Lower leg skin (tissue), 4 donors: ENCODE data around the gene STXBP6. TPM values are rescaled to one million over a fixed set of nuclear protein-coding genes. Genes with fewer than 3 reads are reported as not detected.

Experiments used
- DNase-seq, 2 donors: peaks; one replicate each; pipeline ENCODE4 v3.0.0-alpha.2; 2019; ENCODE audit warnings: low spot score in 2 of 2
- H3K4me3 ChIP-seq: fragments of 200-600 bp; sonication (generic); 2 replicates; pipeline ENCODE4 v1.5.1; 2017; ENCODE audit warnings: mild to moderate bottlenecking, low read depth; ENCODE audit not compliant: poor library complexity, severe bottlenecking
- POLR2A ChIP-seq, 2 donors: fragments of 450-650 bp; IDR thresholded peaks; one replicate each; pipeline ENCODE4 v1.6.1; 2016 to 2017; ENCODE audit warnings: antibody characterized with exemption in 2 of 2, mild to moderate bottlenecking in 1 of 2, moderate library complexity in 1 of 2
- WGBS, 2 donors: methylation state at CpG; one replicate each; pipeline ENCODE4 v1.1.5; 2018; 5-methylcytosine and 5-hydroxymethylcytosine counted together
- intact Hi-C: fragments of 100-400 bp; cut with DNase I; formaldehyde crosslinking; loops from one replicate; pipeline ENCODE4 v1.15.0; 2023; ENCODE audit warnings: low total_unique reads
- total RNA-seq, 4 donors: library from RNA; depleted of rRNA; stranded (reverse); fragments of >200 nt; gene quantifications; one replicate each; pipeline ENCODE4 v1.1.0, GENCODE V29; 2016
- TF ChIP-seq, protein P1 (sequence below), 3 donors: fragments of 450-650 bp; IDR thresholded peaks; one replicate each; pipeline ENCODE4 v1.5.1; 2016; ENCODE audit warnings: antibody characterized with exemption in 3 of 3, mild to moderate bottlenecking in 3 of 3, moderate library complexity in 2 of 3

The STXBP6 gene
- total RNA-seq, 4 donors from 2014 or later, result 24.6 to 49.3 (median 36.9) TPM

DNA sequence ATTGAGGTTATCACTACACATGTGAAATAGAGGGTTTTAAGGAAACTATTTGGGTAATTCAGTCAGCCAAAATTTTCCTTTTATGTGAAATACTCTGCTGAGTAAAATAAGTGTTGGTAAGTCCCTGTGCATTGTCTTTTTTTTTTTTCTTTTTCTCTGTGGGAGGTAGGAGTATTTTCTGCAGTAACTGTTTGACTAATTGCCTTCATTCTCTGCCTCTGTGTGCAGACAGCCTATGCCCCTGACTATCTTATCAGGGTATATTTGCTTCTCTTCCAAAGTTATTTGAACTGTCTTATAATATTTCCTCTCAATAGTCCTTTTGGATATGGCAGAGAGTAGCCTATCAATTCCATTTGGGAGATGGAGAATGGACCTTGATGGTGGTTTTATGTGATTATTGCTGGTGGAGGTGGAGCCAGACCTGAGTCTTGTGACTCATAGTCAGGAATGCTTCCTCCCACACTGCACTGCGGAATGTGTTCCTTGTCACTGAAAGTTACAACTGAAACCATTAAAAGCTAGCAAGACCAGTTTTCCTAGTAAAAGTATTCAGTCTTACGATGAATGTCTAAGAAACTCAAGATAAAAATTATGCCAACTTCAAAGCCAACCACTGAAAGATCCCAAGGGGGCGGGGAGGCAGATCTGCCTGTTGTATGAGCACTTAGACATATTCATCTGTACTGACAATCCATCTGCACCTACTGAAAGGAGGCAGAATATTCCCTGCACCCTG is 40.9 kb upstream of the STXBP6 start:
- TF ChIP-seq POLR2A (IDR thresholded peaks at IDR 0.05), result no peak
- TF ChIP-seq, protein P1, sequence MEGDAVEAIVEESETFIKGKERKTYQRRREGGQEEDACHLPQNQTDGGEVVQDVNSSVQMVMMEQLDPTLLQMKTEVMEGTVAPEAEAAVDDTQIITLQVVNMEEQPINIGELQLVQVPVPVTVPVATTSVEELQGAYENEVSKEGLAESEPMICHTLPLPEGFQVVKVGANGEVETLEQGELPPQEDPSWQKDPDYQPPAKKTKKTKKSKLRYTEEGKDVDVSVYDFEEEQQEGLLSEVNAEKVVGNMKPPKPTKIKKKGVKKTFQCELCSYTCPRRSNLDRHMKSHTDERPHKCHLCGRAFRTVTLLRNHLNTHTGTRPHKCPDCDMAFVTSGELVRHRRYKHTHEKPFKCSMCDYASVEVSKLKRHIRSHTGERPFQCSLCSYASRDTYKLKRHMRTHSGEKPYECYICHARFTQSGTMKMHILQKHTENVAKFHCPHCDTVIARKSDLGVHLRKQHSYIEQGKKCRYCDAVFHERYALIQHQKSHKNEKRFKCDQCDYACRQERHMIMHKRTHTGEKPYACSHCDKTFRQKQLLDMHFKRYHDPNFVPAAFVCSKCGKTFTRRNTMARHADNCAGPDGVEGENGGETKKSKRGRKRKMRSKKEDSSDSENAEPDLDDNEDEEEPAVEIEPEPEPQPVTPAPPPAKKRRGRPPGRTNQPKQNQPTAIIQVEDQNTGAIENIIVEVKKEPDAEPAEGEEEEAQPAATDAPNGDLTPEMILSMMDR (IDR thresholded peaks at IDR 0.05), result no peak
- intact Hi-C loops, result no loop called here
- H3K4me3 ChIP-seq, result no peak overlapping the region
- DNase-seq, result no peak
- WGBS, 2 donors, result 44 to 45% methylated on average over 3 of the region's 3 CpGs

DNA sequence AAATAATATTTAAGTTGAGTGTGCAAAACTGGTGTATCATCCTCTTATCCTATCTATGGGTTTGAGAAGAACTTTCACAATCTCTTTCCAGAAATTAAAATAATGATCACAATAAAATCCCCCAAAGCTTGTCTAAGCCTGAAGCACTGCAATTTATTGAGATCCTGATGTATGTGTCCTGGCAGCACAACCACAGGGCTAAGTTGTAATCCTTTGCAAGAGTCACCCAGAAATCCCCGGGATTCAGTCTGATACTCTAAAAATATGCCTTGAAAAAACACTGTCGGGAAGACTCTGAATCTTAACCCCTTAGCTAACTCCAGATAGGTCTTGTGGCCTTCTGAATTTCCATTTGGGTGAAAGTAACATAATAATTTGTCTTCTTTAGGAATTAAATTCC is 40.3 kb upstream of the STXBP6 start:
- DNase-seq, result no peak
- TF ChIP-seq, protein P1 (IDR thresholded peaks at IDR 0.05), result no peak
- no peak for TF ChIP-seq POLR2A (IDR thresholded peaks at IDR 0.05)
- WGBS, 2 donors, result 26 to 36% methylated on average over 2 of the region's 2 CpGs
- no peak overlapping the region for H3K4me3 ChIP-seq
- intact Hi-C loops, result no loop called here

DNA sequence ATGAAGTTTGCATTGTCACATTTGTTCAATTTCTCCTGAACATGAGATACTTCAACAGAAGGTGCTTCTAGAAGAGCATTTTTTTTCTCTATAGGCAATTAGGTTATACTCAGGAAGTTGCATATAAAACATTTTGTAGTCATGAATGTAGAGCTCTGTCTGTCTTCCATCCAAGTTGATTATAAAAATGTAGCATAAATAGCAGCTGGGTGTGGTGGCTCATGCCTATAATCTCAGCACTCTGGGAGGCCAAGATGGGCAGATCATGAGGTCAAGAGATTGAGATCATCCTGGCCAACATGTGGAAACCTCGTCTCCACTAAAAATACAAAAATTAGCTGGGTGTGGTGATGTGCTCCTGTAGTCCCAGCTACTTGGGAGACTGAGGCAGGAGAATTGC is 39.5 kb upstream of the STXBP6 start:
- no peak for DNase-seq
- TF ChIP-seq, protein P1 (IDR thresholded peaks at IDR 0.05), result no peak
- TF ChIP-seq POLR2A (IDR thresholded peaks at IDR 0.05), result no peak
- intact Hi-C loops, result no loop called here
- H3K4me3 ChIP-seq, result no peak overlapping the region
- 35% methylated on average over 1 of the region's 1 CpG for WGBS, 2 donors

DNA sequence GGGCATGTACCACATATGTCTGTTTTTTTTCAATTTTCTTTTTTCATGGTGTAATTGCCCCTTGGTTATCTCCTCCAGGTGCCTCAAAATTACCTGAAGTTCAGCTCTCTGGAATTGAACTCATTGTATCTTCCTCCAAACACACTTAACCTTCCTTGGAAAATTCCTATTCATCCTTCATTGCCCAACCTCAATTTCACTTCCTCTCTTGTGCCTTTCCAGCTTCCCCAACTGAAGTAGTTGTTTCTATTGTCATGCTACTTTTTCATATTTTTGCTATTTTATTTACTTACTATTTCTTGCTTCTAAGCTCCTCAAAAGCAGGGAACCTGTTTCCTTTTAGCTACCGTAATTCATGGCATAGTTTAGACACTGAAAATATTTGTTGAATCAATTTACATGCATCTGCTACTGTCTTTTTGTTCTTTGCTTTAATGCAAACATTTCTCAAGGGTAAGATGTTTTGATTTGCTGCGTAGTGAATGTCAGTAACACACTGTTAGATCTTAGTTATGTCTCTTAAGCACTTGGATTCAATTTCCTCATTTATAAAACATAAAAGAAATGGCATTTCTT is 37.0 kb upstream of the STXBP6 start:
- no peak for DNase-seq
- no peak for TF ChIP-seq POLR2A (IDR thresholded peaks at IDR 0.05)
- TF ChIP-seq, protein P1 (IDR thresholded peaks at IDR 0.05), result no peak
- H3K4me3 ChIP-seq, result no peak overlapping the region
- intact Hi-C loops, result no loop called here
- WGBS, 2 donors, result 53 to 66% methylated on average over 2 of the region's 2 CpGs

DNA sequence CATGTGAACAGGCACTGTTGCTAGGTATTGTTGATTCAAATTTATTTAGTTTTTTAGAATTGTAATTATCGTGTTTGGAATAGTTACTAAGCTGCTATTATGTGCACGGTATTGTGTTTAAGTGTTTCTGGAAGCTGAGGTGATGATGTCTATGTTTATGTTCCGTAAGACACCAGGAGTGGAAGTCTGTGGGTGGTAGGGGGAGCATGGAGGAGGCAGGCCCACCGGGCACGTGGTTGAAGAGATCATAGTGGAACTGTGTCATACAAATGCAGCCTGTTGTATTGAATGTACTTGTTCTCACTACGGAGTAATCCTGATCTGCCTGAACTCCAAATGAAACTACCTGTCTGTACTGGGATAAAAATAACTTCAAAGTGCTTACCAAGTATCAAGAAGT is 36.1 kb upstream of the STXBP6 start:
- DNase-seq, result no peak
- TF ChIP-seq, protein P1 (IDR thresholded peaks at IDR 0.05), result no peak
- no peak for TF ChIP-seq POLR2A (IDR thresholded peaks at IDR 0.05)
- no peak overlapping the region for H3K4me3 ChIP-seq
- 54 to 62% methylated on average over 6 of the region's 6 CpGs for WGBS, 2 donors
- intact Hi-C loops, result no loop called here
